Suprapubic skin (tissue), 4 donors: ENCODE measurements around the gene ICE1. TPM values are rescaled to one million over a fixed set of nuclear protein-coding genes. Genes with fewer than 3 reads are reported as not detected.
A peak's percentile ranks its signal among the peaks of the same experiment; 100 is the strongest.

Experiments
- DNase-seq, 2 donors: peaks; one replicate each; pipeline ENCODE4 v3.0.0-alpha.2; 2019; ENCODE audit warnings: low spot score in 2 of 2
- H3K27ac ChIP-seq: fragments of 200-600 bp; sonication (generic); one replicate; pipeline ENCODE4 v1.5.1; 2019
- H3K27me3 ChIP-seq: fragments of 200-600 bp; sonication (generic); one replicate; pipeline ENCODE4 v1.5.1; 2019
- H3K36me3 ChIP-seq: fragments of 200-600 bp; sonication (generic); one replicate; pipeline ENCODE4 v1.5.1; 2019
- H3K4me1 ChIP-seq: fragments of 200-600 bp; sonication (generic); one replicate; pipeline ENCODE4 v1.5.1; 2019
- H3K4me3 ChIP-seq: fragments of 200-600 bp; sonication (generic); one replicate; pipeline ENCODE4 v1.5.1; 2019; ENCODE audit warnings: mild to moderate bottlenecking
- H3K9me3 ChIP-seq: fragments of 200-600 bp; sonication (generic); one replicate; pipeline ENCODE4 v1.5.1; 2019
- CTCF ChIP-seq, 2 donors: fragments of 200-600 bp in 1 of 2; fragments of 450-650 bp in 1 of 2; sonication (generic) in 1 of 2; IDR thresholded peaks; one replicate each; pipeline ENCODE4 v1.5.1; 2016 to 2019; ENCODE audit warnings: antibody characterized with exemption in 2 of 2, mild to moderate bottlenecking in 1 of 2, moderate library complexity in 1 of 2
- EP300 ChIP-seq: sonication (generic); formaldehyde crosslinking; IDR thresholded peaks from one replicate; pipeline ENCODE4 v1.6.1; 2017; ENCODE audit warnings: antibody characterized with exemption
- POLR2A ChIP-seq, 2 donors: fragments of 450-650 bp; IDR thresholded peaks; one replicate each; pipeline ENCODE4 v1.6.1; 2017; ENCODE audit warnings: antibody characterized with exemption in 2 of 2, mild to moderate bottlenecking in 2 of 2, moderate library complexity in 2 of 2
- POLR2AphosphoS5 ChIP-seq, 3 donors: sonication (generic); formaldehyde crosslinking; IDR thresholded peaks; one replicate each; pipeline ENCODE4 v1.6.1; 2017; ENCODE audit warnings: antibody characterized with exemption in 3 of 3
- WGBS: methylation state at CpG from one replicate; pipeline ENCODE4 v1.1.5; 2018; 5-methylcytosine and 5-hydroxymethylcytosine counted together
- total RNA-seq, 4 donors: library from RNA; depleted of rRNA; stranded (reverse); fragments of >200 nt; gene quantifications; one replicate each; pipeline ENCODE4 v1.1.0, GENCODE V29; 2016

The ICE1 gene
- total RNA-seq, 4 donors from 2014 or later = 17.6 to 27.4 (median 24.1) TPM

- H3K27me3 ChIP-seq = no peaks in the 10 kb centered on the region
- peak; percentile 66 to 84 for DNase-seq
Observed at GRCh38 chr5:5494489-5495402, 72.3 kb downstream of the ICE1 start.

GRCh38 chr5:5497152-5497788, 74.8 kb downstream of the ICE1 start:
- Histone ChIP-seq H3K9me3 (no peaks in the 10 kb centered on the region), H3K4me1 (peaks cover 22% of the 10 kb centered on the region), H3K36me3 (no peaks in the 10 kb centered on the region), H3K27me3 (no peaks in the 10 kb centered on the region), H3K27ac (no peak overlapping the region), H3K4me3 (no peak overlapping the region)
- TF ChIP-seq POLR2AphosphoS5 (IDR thresholded peaks at IDR 0.05) = no peak
- no peak for TF ChIP-seq EP300
- no peak for TF ChIP-seq POLR2A (IDR thresholded peaks at IDR 0.05)
- TF ChIP-seq CTCF (IDR thresholded peaks at IDR 0.05) = peak in 1 of 2 donors; percentile 60
- no peak for DNase-seq
- WGBS = 33% methylated on average over 13 of the region's 13 CpGs

More at GRCh38 chr5:5494489-5495402, 72.3 kb downstream of the ICE1 start:
- Histone ChIP-seq H3K36me3 (peaks cover 10% of the 10 kb centered on the region), H3K4me3 (no peak overlapping the region), H3K4me1 (peaks cover 23% of the 10 kb centered on the region), H3K9me3 (no peaks in the 10 kb centered on the region), H3K27ac (no peak overlapping the region)
- no peak for TF ChIP-seq CTCF (IDR thresholded peaks at IDR 0.05)
- no peak for TF ChIP-seq EP300
- no peak for TF ChIP-seq POLR2AphosphoS5 (IDR thresholded peaks at IDR 0.05)
- TF ChIP-seq POLR2A (IDR thresholded peaks at IDR 0.05) = no peak
- WGBS = 12% methylated on average over 31 of the region's 62 CpGs

GRCh38 chr5:5499442-5499841, 77.0 kb downstream of the ICE1 start:
- no peaks in the 10 kb centered on the region for H3K9me3 ChIP-seq
- 88% methylated on average over 7 of the region's 7 CpGs for WGBS
- no peaks in the 10 kb centered on the region for H3K36me3 ChIP-seq
- no peak for DNase-seq
- TF ChIP-seq EP300 (no peak), CTCF (IDR thresholded peaks at IDR 0.05) (no peak), POLR2A (IDR thresholded peaks at IDR 0.05) (no peak), POLR2AphosphoS5 (IDR thresholded peaks at IDR 0.05) (no peak)
- H3K27ac ChIP-seq = no peak overlapping the region
- H3K4me3 ChIP-seq = no peak overlapping the region
- H3K27me3 ChIP-seq = no peaks in the 10 kb centered on the region
- peaks cover 13% of the 10 kb centered on the region for H3K4me1 ChIP-seq

- TF ChIP-seq POLR2A (IDR thresholded peaks at IDR 0.05) (no peak), CTCF (IDR thresholded peaks at IDR 0.05) (no peak), POLR2AphosphoS5 (IDR thresholded peaks at IDR 0.05) (no peak), EP300 (no peak)
- Histone ChIP-seq H3K4me3 (no peak overlapping the region), H3K9me3 (no peaks in the 10 kb centered on the region), H3K36me3 (no peaks in the 10 kb centered on the region), H3K4me1 (no peaks in the 10 kb centered on the region), H3K27ac (no peak overlapping the region), H3K27me3 (peaks cover 4% of the 10 kb centered on the region)
- no peak for DNase-seq
Observed at GRCh38 chr5:5504325-5504724, 81.8 kb downstream of the ICE1 start.

- no peak overlapping the region for H3K27ac ChIP-seq
- no peak for TF ChIP-seq POLR2AphosphoS5 (IDR thresholded peaks at IDR 0.05)
- TF ChIP-seq CTCF (IDR thresholded peaks at IDR 0.05) = no peak
- TF ChIP-seq POLR2A (IDR thresholded peaks at IDR 0.05) = no peak
- TF ChIP-seq EP300 = no peak
- H3K36me3 ChIP-seq = no peaks in the 10 kb centered on the region
- H3K9me3 ChIP-seq = no peaks in the 10 kb centered on the region
- WGBS = 46% methylated on average over 3 of the region's 3 CpGs
- H3K27me3 ChIP-seq = peaks cover 4% of the 10 kb centered on the region
- H3K4me3 ChIP-seq = no peak overlapping the region
- no peaks in the 10 kb centered on the region for H3K4me1 ChIP-seq
- DNase-seq = no peak
Observed at GRCh38 chr5:5505815-5506214, 83.3 kb downstream of the ICE1 start.
